Osteoblast (primary cell): ENCODE results near the gene PPP1R26. TPM values are rescaled to one million over a fixed set of nuclear protein-coding genes. Genes with fewer than 3 reads are reported as not detected.

Experiments
- DNase-seq: peaks from one replicate; pipeline ENCODE4 v3.0.0; 2011; ENCODE audit warnings: low spot score, mixed read lengths; ENCODE audit not compliant: insufficient read length; ENCODE audit errors: missing footprints
- H2AFZ ChIP-seq: 2 replicates; pipeline ENCODE4 v1.6.0; 2011; ENCODE audit warnings: mild to moderate bottlenecking, low read length
- H3K27ac ChIP-seq: 2 replicates; pipeline ENCODE4 v1.5.1; 2011; ENCODE audit warnings: mild to moderate bottlenecking, low read depth, low read length, moderate library complexity
- H3K27me3 ChIP-seq: 2 replicates; pipeline ENCODE4 v1.6.0; 2012; ENCODE audit warnings: mild to moderate bottlenecking, control low read depth, inconsistent platforms, low read length, moderate library complexity; ENCODE audit not compliant: insufficient read depth
- H3K36me3 ChIP-seq: 2 replicates; pipeline ENCODE4 v1.5.1; 2011; ENCODE audit warnings: mild to moderate bottlenecking, low read length, control low read depth, moderate library complexity; ENCODE audit not compliant: insufficient read depth
- H3K4me1 ChIP-seq: 2 replicates; pipeline ENCODE4 v1.5.1; 2011; ENCODE audit warnings: mild to moderate bottlenecking, low read length, control low read depth, moderate library complexity; ENCODE audit not compliant: insufficient read depth
- H3K4me2 ChIP-seq: 2 replicates; pipeline ENCODE4 v1.6.0; 2011; ENCODE audit warnings: mild to moderate bottlenecking, low read length; ENCODE audit not compliant: insufficient read depth
- H3K4me3 ChIP-seq: fragments of 200-600 bp; sonication (generic); 3 replicates; pipeline ENCODE4 v1.5.1; 2012; ENCODE audit warnings: mild to moderate bottlenecking, low read length, inconsistent platforms; ENCODE audit not compliant: insufficient read depth
- H3K79me2 ChIP-seq: 2 replicates; pipeline ENCODE4 v1.6.0; 2012; ENCODE audit warnings: mild to moderate bottlenecking, low read length, control low read depth, inconsistent platforms; ENCODE audit not compliant: insufficient read depth
- H3K9me3 ChIP-seq: 2 replicates; pipeline ENCODE4 v1.5.1; 2011; ENCODE audit warnings: low read depth, low read length, control low read depth
- H4K20me1 ChIP-seq: 2 replicates; pipeline ENCODE4 v1.6.0; 2012; ENCODE audit warnings: mild to moderate bottlenecking, low read length, control low read depth; ENCODE audit not compliant: insufficient read depth
- total RNA-seq: library from RNA; depleted of rRNA; stranded (reverse); fragments of >200 nt; gene quantifications from 2 replicates; pipeline ENCODE4 v1.2.3, GENCODE V29; 2012
- TF ChIP-seq, protein P1 (sequence below): IDR thresholded peaks from 2 replicates; pipeline ENCODE4 v1.5.1; 2011; ENCODE audit warnings: mild to moderate bottlenecking, low read depth, low read length, moderate library complexity; ENCODE audit errors: extremely low read depth

Gene PPP1R26
- total RNA-seq, 1 donor: 10.5 TPM

DNA sequence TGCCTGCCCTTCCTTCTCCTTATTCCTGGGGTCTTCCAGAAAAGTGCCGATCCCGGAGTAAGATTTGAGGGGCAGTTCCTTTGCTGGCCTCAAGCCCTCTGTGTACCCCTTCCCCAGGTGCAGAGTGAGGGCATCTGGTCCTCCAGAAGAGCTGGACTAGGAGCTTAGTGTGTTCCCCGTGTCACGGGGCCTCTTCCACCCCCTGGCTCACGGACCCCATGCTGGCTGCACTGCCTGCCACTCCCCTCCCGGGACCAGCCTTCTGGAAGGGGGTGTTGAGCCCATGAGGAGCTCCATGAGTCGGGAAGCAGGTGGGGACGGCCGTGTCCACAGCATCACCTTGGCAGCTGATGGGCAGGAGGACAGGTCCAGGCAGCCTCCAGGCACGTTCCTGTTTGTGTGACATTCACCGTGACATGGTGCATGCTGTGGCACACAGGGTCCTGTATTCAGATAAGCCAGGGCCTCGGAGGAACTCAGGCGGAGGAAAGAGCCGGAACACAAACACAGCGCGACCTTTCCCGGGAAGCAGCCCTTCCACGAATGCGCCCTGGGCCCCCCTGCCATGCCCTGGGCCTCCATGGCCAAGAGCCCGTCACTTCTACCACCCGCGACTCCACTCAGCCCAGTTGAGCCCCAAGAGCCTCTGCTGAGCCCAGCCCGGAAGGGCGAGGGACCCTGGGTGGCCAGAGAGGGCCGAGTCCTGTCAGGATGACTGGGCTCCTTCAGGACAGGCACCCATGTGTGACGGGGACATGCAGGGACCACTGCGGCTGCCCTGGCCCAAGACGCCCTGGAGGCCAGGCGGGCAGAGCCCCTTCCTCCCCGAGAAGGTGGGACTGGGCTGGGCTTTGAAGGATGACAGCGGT lies 35.7 kb downstream of the PPP1R26 start:
- no peak overlapping the region for H3K4me3 ChIP-seq
- DNase-seq: peak; percentile 62
- H3K27me3 ChIP-seq: no peaks in the 10 kb centered on the region
- no peak overlapping the region for H3K27ac ChIP-seq
- no peak overlapping the region for H3K4me2 ChIP-seq
- H3K9me3 ChIP-seq: no peaks in the 10 kb centered on the region
- H3K79me2 ChIP-seq: no peaks in the 10 kb centered on the region
- no peaks in the 10 kb centered on the region for H4K20me1 ChIP-seq
- no peak overlapping the region for H2AFZ ChIP-seq
- TF ChIP-seq, protein P1, sequence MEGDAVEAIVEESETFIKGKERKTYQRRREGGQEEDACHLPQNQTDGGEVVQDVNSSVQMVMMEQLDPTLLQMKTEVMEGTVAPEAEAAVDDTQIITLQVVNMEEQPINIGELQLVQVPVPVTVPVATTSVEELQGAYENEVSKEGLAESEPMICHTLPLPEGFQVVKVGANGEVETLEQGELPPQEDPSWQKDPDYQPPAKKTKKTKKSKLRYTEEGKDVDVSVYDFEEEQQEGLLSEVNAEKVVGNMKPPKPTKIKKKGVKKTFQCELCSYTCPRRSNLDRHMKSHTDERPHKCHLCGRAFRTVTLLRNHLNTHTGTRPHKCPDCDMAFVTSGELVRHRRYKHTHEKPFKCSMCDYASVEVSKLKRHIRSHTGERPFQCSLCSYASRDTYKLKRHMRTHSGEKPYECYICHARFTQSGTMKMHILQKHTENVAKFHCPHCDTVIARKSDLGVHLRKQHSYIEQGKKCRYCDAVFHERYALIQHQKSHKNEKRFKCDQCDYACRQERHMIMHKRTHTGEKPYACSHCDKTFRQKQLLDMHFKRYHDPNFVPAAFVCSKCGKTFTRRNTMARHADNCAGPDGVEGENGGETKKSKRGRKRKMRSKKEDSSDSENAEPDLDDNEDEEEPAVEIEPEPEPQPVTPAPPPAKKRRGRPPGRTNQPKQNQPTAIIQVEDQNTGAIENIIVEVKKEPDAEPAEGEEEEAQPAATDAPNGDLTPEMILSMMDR: no peak
- H3K4me1 ChIP-seq: peaks cover 3% of the 10 kb centered on the region
- no peaks in the 10 kb centered on the region for H3K36me3 ChIP-seq

DNA sequence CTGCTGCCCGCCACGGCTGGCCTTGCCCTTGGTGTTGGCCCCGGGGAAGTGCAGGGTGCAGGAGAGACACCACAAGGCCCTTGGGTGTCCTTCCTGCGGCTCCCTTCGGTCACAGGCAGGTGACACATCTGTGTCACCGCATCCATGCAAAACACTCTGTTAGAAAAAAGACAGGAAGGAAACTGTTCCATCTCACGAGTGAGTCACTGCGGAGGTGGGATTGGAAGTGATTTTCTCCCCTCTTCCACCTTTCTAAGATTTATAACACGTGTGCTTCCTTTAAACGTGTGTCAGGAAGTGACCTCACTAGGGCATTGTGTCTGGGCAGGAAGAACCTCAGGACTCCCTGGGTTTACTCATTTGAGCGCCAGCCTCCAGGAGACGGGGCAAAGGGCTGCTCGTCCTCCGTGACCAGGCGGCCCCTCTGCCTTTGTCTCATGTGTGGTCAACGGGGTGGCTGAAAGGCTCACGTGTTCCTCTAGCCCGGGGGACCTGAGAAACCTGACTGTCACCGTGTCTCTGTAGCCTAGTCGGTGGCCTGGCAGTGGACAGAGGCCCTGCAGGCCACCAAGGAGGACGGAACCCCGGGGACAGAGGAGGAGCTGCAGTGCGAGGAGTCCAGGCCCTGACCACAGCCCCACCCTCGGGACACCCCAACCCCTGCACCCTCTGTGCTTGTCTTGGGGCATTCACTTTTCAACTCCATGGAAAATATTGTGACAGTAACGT lies 36.7 kb downstream of the PPP1R26 start:
- peaks cover 3% of the 10 kb centered on the region for H3K4me1 ChIP-seq
- TF ChIP-seq, protein P1: no peak
- H3K4me2 ChIP-seq: no peak overlapping the region
- no peak overlapping the region for H3K27ac ChIP-seq
- no peaks in the 10 kb centered on the region for H3K27me3 ChIP-seq
- H3K79me2 ChIP-seq: no peaks in the 10 kb centered on the region
- H2AFZ ChIP-seq: no peak overlapping the region
- H3K36me3 ChIP-seq: no peaks in the 10 kb centered on the region
- no peak overlapping the region for H3K4me3 ChIP-seq
- H3K9me3 ChIP-seq: no peaks in the 10 kb centered on the region
- peak; percentile 27 for DNase-seq
- H4K20me1 ChIP-seq: no peaks in the 10 kb centered on the region

DNA sequence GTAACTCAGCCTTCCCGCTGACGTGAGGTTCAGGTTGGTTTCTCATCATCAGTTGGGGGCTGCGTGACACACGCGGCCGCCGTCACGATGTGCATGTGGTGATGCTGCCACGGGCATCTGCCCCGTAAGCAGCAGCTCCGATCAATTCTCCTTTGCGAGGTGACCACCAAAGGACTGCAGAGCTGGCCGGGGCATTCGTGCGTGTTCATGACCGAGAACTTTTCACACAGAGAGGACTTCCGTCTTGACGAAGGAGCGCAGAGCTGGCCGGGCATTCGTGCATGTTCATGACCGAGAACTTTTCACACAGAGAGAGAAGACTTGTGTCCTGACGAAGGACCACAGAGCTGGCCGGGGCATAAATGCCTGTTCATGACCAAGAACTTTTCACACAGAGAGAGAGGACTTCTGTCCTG lies 37.8 kb downstream of the PPP1R26 start:
- Histone ChIP-seq H3K79me2 (no peaks in the 10 kb centered on the region), H3K4me1 (no peaks in the 10 kb centered on the region), H2AFZ (no peak overlapping the region), H3K36me3 (no peaks in the 10 kb centered on the region), H3K27me3 (no peaks in the 10 kb centered on the region), H4K20me1 (no peaks in the 10 kb centered on the region), H3K4me2 (no peak overlapping the region), H3K27ac (no peak overlapping the region), H3K9me3 (no peaks in the 10 kb centered on the region), H3K4me3 (no peak overlapping the region)
- peak; percentile 52 for DNase-seq
- TF ChIP-seq, protein P1: no peak
